Measurements from ENCODE around the gene RNF7. TPM values are rescaled to one million over a fixed set of nuclear protein-coding genes. Genes with fewer than 3 reads are reported as not detected.
A peak's percentile ranks its signal among the peaks of the same experiment; 100 is the strongest.

The RNF7 gene
- total and polyA plus RNA-seq, 2 of the 8 experiments (the other 6 are each of a cell fraction or from before 2014, with no cell fraction given), result 78.4 to 113 TPM

DNA sequence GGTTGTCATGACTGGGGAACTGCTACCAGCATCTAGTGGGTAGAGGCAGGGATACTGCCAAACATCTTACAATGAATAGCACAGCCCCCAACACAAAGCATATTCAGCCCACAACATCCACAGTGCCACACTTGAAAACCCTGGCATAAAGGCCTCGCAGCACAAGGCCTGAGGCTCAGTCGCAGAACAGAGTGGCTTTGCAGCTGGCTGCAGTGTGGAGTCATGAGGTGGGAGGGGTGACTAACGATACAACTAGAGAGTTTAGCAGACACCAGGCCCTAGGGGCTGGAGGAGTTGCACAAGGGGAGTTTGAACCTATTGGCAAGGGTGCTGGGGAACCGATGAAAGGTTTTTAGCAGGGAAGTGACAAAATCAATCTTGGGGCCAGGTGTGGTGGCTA, 57.2 kb downstream of the RNF7 start:
- H3K18ac ChIP-seq (ENCODE audit: extremely low read depth, low read length), result no peak overlapping the region
- TF ChIP-seq RXRA (IDR thresholded peaks at IDR 0.05; ENCODE audit: insufficient read depth, low read depth, low read length), result no peak
- TF ChIP-seq SP2 (IDR thresholded peaks at IDR 0.05; ENCODE audit: low read length), result no peak
- TF ChIP-seq CTCF (IDR thresholded peaks at IDR 0.05; ENCODE audit: control extremely low read depth in 1 of 3, insufficient read depth in 1 of 3, low read depth in 1 of 3, low read length in 3 of 3), result no peak
- TF ChIP-seq, protein P1, sequence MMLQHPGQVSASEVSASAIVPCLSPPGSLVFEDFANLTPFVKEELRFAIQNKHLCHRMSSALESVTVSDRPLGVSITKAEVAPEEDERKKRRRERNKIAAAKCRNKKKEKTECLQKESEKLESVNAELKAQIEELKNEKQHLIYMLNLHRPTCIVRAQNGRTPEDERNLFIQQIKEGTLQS (IDR thresholded peaks at IDR 0.05; ENCODE audit: insufficient read depth, low read depth, low read length), result no peak
- TF ChIP-seq SUZ12 (IDR thresholded peaks at IDR 0.05; ENCODE audit: low read length), result no peak
- no peak for TF ChIP-seq NANOG (IDR thresholded peaks at IDR 0.05; ENCODE audit: insufficient read depth, low read depth, low read length, poor library complexity, severe bottlenecking)
- TF ChIP-seq MAX (IDR thresholded peaks at IDR 0.05), result no peak
- TF ChIP-seq GTF2F1 (IDR thresholded peaks at IDR 0.05; ENCODE audit: borderline replicate concordance, low read depth, low read length), result no peak

More for the DNA sequence above, 57.2 kb downstream of the RNF7 start:
- Histone ChIP-seq H3K23me2 (ENCODE audit: low read depth, low read length) (peaks cover 4% of the 10 kb centered on the region; the same call in 1 of the 2 replicates), H2BK15ac (ENCODE audit: low read length) (no peak overlapping the region), H3K9ac (replicated peaks in 1 of 4; ENCODE audit: extremely low read depth in 1 of 4, low read depth in 3 of 4, low read length in 3 of 4) (no peak overlapping the region), H3K36me3 (ENCODE audit: control insufficient read depth in 2 of 4, insufficient read depth in 4 of 4, low read length in 3 of 4) (no peaks in the 10 kb centered on the region), H3K4me2 (ENCODE audit: insufficient read depth in 1 of 2, low read depth in 2 of 2, low read length in 2 of 2) (no peak overlapping the region), H2BK120ac (replicated peaks; ENCODE audit: low read depth, low read length) (no peak overlapping the region), H4K5ac (ENCODE audit: insufficient read length, low read depth, low read length) (no peak overlapping the region), H3K4me3 (ENCODE audit: extremely low read depth in 1 of 4, insufficient read depth in 2 of 4, low read depth in 3 of 4, low read length in 4 of 4) (no peak overlapping the region), H3K56ac (replicated peaks; ENCODE audit: insufficient read length, low read depth, low read length) (no peak overlapping the region), H2AFZ (ENCODE audit: low read length) (no peak overlapping the region), H2BK5ac (ENCODE audit: low read depth, low read length) (no peak overlapping the region), H2BK12ac (ENCODE audit: low read depth, low read length) (peak overlapping the region; percentile 81; the same call in 1 of the 2 replicates), H2AK5ac (ENCODE audit: low read depth, low read length) (no peak overlapping the region), H3K23ac (ENCODE audit: insufficient read length) (no peak overlapping the region), H4K8ac (ENCODE audit: extremely low read depth, insufficient read depth, low read length) (no peak overlapping the region), H3K4ac (replicated peaks; ENCODE audit: insufficient read length, low read depth, low read length) (no peak overlapping the region), H2BK20ac (ENCODE audit: low read length) (no peak overlapping the region; the same call in 1 of the 2 replicates), H3K14ac (ENCODE audit: insufficient read length) (no peak overlapping the region), H3K4me1 (replicated peaks in 1 of 4; ENCODE audit: control insufficient read depth in 3 of 4, insufficient read depth in 4 of 4, low read length in 3 of 4) (peaks cover 11 to 23% (median 17%) of the 10 kb centered on the region in 4 experiments), H3K9me3 (ENCODE audit: insufficient read depth in 2 of 2, low read depth in 1 of 2, low read length in 1 of 2) (no peaks in the 10 kb centered on the region), H4K20me1 (replicated peaks in 1 of 2; ENCODE audit: control insufficient read depth in 1 of 2, insufficient read depth in 2 of 2, low read length in 2 of 2) (no peaks in the 10 kb centered on the region), H3K27ac (ENCODE audit: low read depth, low read length) (no peak overlapping the region), H3K27me3 (replicated peaks in 1 of 4; ENCODE audit: control insufficient read depth in 3 of 4, extremely low read depth in 1 of 4, insufficient read depth in 3 of 4, low read length in 3 of 4) (peaks cover 0 to 18% (median 11%) of the 10 kb centered on the region in 4 experiments; a peak in 5 of 7 replicates), H3K79me1 (ENCODE audit: low read depth, low read length) (no peaks in the 10 kb centered on the region), H3K79me2 (ENCODE audit: control insufficient read depth in 1 of 2, insufficient read depth in 2 of 2, low read length in 2 of 2) (no peaks in the 10 kb centered on the region), H4K91ac (replicated peaks; ENCODE audit: insufficient read length, low read length) (no peak overlapping the region)
- no peak for DNase-seq (ENCODE audit: low read depth in 1 of 2, low spot score in 2 of 2)
- ChIA-PET POLR2A (ENCODE audit: partially characterized antibody) (interaction anchor here (0.9 kb wide), 1 partner anchor 9 kb away, joined by 3 read pairs; no protein-coding TSS in a partner anchor), CTCF (ENCODE audit: partially characterized antibody) (interaction anchor here (0.5 to 1.6 kb wide), 8 partner anchors 10 to 150 kb away, joined by 3 to 5 read pairs (median 3); no protein-coding TSS in a partner anchor)
- WGBS, 2 experiments (ENCODE audit: extremely low coverage in 1 of 2, insufficient coverage in 1 of 2, insufficient read length in 1 of 2, insufficient replicate concordance in 2 of 2, low coverage in 1 of 2, low lambda C conversion rate in 2 of 2, missing lambda C conversion rate in 1 of 2), result 97% methylated on average over 4 of the region's 4 CpGs; no CpG with 5 or more reads in 1 of the 2 experiments
- FAIRE-seq, result no peak
